Measurements from ENCODE around the gene OR8A1.
"Not testable (repeated sequence)": the region's sequence is repeated elsewhere in the genome, so short reads cannot be mapped to it uniquely, and the experiment has no call there.

The OR8A1 gene

DNA sequence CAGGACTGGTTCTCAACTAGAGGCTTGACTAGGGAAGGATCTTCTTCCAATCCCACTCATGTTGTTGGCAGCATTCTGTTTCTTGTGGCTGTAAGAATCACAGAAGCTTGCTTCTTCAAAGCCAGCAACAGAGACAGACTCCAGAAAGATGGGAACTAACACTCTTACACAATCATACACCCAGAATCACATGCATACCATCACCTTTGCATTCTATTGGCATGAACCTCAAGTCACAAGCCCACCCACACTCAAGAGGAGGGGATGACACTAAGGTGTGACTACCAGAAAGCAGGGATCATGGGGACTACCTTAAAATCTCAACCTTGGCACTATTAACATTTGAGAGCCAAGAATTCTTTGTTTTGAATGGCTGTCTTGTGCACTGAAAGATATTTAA lies 27.8 kb downstream of the OR8A1 start:
- no peak for DNase-seq

DNA sequence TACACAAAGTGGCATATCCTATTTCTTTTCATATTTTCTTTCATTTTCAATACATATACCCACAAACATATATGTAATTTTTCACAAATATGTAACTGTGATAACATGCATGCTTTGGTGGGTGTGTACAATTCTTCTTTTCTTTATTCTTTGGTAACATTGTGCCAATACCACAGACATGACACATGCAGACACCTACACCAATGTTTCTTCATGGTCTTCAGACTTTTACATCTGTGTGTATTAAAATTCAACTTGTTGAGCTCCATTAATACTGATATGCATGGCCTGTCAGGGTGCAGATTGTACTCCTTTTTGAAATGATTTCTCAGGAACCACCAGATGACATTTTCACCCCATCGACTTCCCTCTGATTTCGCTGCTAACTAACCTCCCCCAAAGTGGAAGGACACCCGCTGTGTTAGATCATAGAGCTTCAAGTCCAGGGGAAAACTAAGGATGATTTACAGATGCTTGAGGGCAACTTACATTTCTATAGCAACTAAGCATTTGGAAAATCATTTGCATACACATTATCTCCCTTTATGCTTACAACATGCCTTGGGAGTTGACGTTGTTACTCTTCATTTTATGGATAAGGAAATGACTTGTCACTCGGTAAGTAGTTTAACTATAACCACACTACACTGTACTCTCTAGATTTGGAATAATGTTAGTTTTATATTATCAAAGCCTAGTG lies 31.0 kb downstream of the OR8A1 start:
- DNase-seq: no peak

DNA sequence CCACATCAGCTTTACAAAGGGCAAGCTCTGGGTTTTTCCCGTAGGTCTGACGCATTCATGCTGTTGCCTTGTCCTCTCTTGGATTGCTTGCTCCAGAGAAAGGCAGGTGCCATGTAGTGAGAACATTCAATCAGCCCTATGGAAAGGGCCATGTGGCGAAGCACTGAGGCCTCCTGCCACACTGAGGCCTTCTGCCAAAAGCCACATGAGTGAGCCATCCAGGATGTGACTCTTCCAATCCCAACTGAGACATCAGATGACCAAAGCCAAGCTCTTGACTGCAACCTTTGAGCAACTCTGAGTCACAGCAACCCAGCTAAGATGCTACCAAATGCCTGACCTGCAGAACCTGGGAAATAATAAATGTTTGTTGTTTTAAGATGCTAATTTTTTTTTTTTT lies 32.4 kb downstream of the OR8A1 start:
- no peak for DNase-seq

DNA sequence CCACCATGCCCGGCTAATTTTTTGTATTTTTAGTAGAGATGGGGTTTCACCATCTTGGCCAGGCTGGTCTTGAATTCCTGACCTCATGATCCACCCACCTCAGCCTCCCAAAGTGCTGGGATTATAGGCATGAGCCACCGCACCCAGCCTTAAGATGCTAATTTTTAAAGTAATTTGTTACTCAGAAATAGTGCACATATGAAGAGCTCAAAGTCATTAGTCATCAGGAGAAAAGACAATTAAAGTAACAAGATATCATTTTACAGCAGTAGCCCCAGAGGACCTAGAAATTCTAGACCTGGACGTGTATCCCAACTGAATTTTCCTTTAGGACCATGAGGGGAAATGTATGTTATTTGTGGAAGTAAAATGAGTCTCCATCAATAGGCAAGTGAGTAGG lies 32.9 kb downstream of the OR8A1 start:
- not testable (repeated sequence) for DNase-seq

DNA sequence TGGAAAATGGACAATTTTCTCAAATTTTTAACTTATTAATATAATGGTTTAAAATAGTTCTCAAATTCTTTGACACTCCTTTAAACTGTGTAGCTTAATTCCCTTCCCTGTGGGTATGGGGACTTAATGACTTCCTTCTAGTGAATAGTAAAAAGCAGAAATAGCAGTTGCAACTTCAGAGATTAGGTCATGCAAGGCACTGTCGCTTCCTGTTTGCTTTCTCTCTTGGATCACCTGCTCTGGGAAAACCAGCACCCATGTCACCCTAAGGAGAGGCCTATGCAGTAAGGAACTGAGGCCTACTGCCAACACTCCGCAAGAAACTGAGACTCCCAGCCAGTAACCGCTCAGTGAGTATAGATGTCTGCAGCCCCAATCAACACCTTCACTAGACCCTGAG lies 35.9 kb downstream of the OR8A1 start:
- no peak for DNase-seq

DNA sequence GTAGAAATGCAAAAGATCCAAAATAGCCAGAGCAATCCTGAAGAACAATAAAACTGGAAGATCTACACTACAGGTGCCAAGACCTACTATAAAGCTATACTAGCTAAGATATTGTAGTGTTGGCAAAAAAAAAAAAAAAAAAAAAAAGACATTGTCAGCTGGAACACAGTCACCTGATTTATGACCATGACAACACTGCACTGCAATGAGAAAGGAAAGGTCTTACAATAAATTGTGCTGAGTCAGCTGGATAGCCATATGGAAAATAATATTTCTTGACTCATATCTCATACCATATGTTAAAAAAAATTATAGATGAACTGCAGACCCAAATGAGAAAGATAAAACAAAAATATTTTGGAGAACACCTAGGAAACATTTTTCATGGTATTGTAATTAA lies 38.4 kb downstream of the OR8A1 start:
- no peak for DNase-seq

DNA sequence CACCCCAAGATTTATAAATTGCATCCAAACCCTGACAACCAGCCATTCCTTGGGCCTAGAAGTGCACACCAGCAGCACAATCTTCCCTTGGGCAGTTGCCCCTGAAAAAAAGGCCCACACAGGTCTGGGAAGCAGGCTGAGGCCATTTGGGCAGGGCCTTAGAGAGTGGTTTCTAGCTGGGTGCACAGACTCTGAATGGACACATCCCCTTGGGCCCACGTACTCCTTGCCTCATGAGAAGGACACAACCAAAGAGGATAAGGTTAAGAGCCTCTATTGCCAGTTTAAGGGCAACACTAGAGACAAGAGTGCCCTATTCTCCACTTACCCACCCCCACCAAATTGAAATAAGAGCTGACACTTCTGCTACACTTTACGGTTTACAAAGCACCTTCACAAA lies 40.5 kb downstream of the OR8A1 start:
- no peak for DNase-seq

DNA sequence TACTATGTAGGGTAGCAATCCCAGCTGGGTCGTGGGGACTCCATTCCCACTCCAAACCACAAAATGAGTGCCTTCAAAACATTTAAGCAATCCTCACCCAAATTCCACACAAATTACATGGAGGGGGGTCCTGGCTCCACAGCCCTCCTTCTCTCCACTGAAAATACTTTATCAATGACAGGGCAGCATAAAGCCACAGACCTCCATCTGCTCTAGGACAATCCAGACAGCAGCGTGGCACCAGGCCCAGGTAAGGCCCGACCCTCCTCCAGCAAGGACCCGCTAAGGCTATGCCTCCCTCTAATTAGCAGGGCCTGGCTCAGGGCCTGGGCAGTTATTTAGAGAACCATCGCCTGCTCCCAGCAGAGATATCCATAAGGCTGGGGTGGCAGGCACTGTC lies 41.3 kb downstream of the OR8A1 start, which contains the start of gene PANX3:
TSS of gene PANX3 (plus strand) at position 365 of the 400 bp plus-strand sequence. CDS start 129 bp downstream, outside the sequence.
- DNase-seq: no peak

DNA sequence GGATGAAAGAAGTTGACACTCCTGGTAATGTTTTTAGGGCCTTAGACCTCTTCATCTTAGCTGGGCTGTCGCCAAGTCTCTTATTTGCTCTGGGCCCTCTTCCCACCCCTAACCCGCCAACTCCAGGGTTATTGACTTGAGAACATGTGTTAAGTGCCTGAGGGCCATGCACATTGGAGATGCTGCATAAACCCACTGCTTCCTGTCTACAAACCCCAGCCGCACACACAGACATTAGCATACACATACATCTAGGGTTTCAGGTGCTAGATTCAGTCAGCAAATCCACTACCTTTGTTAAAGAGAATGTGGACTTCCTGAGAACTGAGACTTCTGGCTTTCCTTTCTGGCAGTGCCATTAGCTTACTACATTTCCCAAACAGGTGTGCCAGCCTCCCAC lies 42.2 kb downstream of the OR8A1 start:
- DNase-seq: no peak

DNA sequence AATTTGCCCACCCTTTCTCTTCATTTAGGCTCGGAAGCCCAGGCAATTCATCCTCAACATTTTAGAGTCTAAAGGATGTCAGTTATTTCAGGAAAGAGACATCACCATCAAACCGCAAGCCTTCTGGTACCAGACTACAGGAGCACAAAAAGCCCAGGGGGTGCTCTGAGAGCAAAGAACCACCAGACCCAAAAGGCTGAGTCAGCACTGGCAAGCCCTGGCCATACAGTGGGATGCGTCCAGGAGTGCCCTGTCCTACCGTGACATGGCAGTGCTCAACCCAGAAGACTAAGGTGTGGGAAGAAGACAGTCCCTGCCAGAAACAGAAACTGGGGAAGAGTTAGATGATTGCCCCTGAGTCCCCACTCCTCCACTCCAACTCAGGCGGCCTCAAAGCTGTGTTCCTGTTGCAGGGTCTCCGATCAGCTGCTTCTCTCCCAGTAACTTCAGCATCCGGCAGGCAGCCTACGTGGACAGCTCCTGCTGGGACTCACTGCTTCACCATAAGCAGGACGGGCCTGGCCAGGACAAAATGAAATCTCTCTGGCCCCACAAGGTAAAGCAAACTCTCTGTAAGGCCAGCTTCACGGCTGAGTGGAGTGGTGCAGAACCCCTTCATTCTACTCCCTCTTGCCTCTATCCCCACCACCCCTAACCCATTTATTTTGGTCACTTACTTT lies 42.9 kb downstream of the OR8A1 start:
- no peak for DNase-seq

DNA sequence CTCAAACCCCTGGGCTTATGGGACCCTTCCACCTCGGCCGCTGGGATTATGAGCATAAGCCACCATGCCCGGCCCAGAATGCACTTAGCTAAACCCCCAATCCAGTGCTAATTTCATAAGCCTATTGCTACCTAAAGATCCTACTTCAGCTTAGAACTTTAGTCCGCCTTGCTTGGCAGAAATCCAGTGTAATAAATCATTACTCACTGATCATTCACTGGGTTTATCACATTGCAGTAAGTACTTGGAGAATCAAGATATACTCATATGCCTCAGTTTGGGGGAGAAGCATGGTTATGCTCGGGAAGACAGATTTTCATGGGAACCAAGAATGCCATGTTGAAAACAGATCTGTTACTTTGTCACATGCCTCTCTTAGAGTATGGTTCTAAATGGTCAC lies 49.1 kb downstream of the OR8A1 start:
- no peak for DNase-seq

Measured in activated CD4-positive, CD25-positive, alpha-beta regulatory T cell (primary cell).